Measurements from ENCODE around the gene HSPG2. TPM values are rescaled to one million over a fixed set of nuclear protein-coding genes. Genes with fewer than 3 reads are reported as not detected.

Gene HSPG2
- total and polyA plus RNA-seq, 2 of the 13 experiments (the other 11 are each of a cell fraction or from before 2014, with no cell fraction given), result 9.1 to 13.1 TPM

DNA sequence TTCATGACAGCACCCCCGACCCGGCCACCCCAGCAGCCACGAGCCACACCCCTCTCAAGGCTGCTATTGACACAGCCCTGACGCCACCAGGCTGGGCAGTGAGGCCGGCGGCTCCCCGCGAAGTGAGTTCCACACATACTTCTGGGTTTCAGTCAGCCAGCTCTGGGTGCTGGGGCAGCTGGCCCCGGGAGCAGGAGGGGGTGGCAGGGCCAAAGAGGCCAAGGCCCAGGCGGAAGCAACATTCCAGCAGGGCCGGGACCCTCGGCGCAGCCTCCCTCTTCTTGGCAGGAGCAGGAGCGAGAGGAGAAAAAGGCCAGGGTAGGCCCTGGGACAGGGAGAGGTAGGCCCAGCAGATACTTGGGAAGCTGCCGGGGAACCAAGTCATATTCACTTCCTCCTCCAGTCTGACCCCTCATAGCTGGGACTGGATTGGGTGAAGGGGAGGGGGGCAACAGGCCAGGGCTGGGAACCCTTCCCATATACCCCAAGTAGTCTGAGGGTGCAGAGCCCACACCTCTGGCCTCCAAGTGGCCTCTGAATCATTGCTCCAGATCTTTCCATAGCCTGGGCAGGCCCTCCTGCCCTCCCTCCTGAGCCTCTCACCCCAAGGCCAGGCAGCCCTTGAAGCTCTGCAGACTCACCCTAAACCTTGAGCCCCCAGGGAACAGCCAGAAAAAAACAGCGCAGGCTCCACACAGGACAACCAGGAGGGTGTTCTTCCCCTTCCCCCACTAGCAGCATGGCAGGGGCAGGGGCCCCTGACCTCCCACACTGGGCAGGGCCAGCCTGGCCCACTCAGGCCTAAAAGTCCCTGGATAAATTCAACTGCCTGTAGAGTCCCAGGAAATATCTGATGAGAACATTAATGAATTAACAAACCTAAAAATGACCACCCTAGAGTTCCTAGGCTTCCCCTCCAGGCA lies 5.7 kb downstream of the HSPG2 start (continued):
- TF ChIP-seq, protein P1, sequence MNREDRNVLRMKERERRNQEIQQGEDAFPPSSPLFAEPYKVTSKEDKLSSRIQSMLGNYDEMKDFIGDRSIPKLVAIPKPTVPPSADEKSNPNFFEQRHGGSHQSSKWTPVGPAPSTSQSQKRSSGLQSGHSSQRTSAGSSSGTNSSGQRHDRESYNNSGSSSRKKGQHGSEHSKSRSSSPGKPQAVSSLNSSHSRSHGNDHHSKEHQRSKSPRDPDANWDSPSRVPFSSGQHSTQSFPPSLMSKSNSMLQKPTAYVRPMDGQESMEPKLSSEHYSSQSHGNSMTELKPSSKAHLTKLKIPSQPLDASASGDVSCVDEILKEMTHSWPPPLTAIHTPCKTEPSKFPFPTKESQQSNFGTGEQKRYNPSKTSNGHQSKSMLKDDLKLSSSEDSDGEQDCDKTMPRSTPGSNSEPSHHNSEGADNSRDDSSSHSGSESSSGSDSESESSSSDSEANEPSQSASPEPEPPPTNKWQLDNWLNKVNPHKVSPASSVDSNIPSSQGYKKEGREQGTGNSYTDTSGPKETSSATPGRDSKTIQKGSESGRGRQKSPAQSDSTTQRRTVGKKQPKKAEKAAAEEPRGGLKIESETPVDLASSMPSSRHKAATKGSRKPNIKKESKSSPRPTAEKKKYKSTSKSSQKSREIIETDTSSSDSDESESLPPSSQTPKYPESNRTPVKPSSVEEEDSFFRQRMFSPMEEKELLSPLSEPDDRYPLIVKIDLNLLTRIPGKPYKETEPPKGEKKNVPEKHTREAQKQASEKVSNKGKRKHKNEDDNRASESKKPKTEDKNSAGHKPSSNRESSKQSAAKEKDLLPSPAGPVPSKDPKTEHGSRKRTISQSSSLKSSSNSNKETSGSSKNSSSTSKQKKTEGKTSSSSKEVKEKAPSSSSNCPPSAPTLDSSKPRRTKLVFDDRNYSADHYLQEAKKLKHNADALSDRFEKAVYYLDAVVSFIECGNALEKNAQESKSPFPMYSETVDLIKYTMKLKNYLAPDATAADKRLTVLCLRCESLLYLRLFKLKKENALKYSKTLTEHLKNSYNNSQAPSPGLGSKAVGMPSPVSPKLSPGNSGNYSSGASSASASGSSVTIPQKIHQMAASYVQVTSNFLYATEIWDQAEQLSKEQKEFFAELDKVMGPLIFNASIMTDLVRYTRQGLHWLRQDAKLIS (CRISPR knock-in tag; IDR thresholded peaks at IDR 0.05), result no peak
- TF ChIP-seq SRSF1 (optimal IDR thresholded peaks at IDR 0.05; ENCODE audit: low read depth, low read length) (peak; percentile 72), HNRNPH1 (optimal IDR thresholded peaks at IDR 0.05; ENCODE audit: low read depth, low read length) (no peak), FOXK2 (IDR thresholded peaks at IDR 0.05) (no peak), NFYB (CRISPR knock-in tag; IDR thresholded peaks at IDR 0.05) (no peak), SMARCC2 (IDR thresholded peaks at IDR 0.05) (no peak), ZNF670 (CRISPR knock-in tag; IDR thresholded peaks at IDR 0.05; ENCODE audit: borderline replicate concordance) (no peak), ZBTB20 (CRISPR knock-in tag; IDR thresholded peaks at IDR 0.05; ENCODE audit: borderline replicate concordance, low read depth) (0 out of 2 replicates have a peak, but pooled peaks have one; percentile 25), ZNF460 (CRISPR knock-in tag; IDR thresholded peaks at IDR 0.05; ENCODE audit: borderline replicate concordance) (no peak), ZNF629 (CRISPR knock-in tag; conservative IDR thresholded peaks at IDR 0.05) (0 out of 2 replicates have a peak, but pooled peaks have one; percentile 14)
- TF ChIP-seq, protein P2, sequence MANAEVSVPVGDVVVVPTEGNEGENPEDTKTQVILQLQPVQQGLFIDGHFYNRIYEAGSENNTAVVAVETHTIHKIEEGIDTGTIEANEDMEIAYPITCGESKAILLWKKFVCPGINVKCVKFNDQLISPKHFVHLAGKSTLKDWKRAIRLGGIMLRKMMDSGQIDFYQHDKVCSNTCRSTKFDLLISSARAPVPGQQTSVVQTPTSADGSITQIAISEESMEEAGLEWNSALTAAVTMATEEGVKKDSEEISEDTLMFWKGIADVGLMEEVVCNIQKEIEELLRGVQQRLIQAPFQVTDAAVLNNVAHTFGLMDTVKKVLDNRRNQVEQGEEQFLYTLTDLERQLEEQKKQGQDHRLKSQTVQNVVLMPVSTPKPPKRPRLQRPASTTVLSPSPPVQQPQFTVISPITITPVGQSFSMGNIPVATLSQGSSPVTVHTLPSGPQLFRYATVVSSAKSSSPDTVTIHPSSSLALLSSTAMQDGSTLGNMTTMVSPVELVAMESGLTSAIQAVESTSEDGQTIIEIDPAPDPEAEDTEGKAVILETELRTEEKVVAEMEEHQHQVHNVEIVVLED (CRISPR knock-in tag; IDR thresholded peaks at IDR 0.05; ENCODE audit: borderline replicate concordance), result 0 out of 2 replicates have a peak, but pooled peaks have one; percentile 44
- TF ChIP-seq, protein P3, sequence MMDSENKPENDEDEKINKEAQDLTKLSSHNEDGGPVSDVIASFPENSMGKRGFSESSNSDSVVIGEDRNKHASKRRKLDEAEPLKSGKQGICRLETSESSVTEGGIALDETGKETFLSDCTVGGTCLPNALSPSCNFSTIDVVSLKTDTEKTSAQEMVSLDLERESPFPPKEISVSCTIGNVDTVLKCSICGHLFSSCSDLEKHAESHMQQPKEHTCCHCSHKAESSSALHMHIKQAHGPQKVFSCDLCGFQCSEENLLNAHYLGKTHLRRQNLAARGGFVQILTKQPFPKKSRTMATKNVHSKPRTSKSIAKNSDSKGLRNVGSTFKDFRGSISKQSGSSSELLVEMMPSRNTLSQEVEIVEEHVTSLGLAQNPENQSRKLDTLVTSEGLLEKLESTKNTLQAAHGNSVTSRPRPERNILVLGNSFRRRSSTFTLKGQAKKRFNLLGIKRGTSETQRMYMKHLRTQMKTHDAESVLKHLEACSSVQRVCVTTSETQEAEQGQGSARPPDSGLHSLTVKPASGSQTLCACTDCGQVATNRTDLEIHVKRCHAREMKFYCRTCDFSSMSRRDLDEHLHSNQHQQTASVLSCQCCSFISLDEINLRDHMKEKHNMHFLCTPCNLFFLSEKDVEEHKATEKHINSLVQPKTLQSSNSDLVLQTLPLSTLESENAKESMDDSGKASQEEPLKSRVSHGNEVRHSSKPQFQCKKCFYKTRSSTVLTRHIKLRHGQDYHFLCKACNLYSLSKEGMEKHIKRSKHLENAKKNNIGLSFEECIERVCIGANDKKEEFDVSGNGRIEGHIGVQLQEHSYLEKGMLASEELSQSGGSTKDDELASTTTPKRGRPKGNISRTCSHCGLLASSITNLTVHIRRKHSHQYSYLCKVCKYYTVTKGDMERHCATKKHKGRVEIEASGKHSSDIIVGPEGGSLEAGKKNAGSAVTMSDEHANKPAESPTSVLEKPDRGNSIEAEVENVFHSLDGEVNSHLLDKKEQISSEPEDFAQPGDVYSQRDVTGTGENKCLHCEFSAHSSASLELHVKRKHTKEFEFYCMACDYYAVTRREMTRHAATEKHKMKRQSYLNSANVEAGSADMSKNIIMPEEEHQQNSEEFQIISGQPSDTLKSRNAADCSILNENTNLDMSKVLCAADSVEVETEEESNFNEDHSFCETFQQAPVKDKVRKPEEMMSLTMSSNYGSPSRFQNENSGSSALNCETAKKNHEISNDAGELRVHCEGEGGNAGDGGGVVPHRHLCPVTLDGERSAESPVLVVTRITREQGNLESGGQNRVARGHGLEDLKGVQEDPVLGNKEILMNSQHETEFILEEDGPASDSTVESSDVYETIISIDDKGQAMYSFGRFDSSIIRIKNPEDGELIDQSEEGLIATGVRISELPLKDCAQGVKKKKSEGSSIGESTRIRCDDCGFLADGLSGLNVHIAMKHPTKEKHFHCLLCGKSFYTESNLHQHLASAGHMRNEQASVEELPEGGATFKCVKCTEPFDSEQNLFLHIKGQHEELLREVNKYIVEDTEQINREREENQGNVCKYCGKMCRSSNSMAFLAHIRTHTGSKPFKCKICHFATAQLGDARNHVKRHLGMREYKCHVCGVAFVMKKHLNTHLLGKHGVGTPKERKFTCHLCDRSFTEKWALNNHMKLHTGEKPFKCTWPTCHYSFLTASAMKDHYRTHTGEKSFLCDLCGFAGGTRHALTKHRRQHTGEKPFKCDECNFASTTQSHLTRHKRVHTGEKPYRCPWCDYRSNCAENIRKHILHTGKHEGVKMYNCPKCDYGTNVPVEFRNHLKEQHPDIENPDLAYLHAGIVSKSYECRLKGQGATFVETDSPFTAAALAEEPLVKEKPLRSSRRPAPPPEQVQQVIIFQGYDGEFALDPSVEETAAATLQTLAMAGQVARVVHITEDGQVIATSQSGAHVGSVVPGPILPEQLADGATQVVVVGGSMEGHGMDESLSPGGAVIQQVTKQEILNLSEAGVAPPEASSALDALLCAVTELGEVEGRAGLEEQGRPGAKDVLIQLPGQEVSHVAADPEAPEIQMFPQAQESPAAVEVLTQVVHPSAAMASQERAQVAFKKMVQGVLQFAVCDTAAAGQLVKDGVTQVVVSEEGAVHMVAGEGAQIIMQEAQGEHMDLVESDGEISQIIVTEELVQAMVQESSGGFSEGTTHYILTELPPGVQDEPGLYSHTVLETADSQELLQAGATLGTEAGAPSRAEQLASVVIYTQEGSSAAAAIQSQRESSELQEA (CRISPR knock-in tag; IDR thresholded peaks at IDR 0.05; ENCODE audit: not compliant biosample characterization), result peak; percentile 32
